GM23338 (cell line): ENCODE measurements around the gene MBNL1. TPM values are rescaled to one million over a fixed set of nuclear protein-coding genes. Genes with fewer than 3 reads are reported as not detected.

Experiments
- ATAC-seq: fragments of 200-7000 bp; cut with Tn5 transposase; 3 replicates; pipeline ENCODE4 v1.9.1; 2020
- DNase-seq: peaks from one replicate; pipeline ENCODE4 v3.0.0-alpha.2; 2015; ENCODE audit warnings: low spot score
- H2AFZ ChIP-seq: fragments of 200-600 bp; sonication (generic); 2 replicates; pipeline ENCODE4 v1.8.0; 2016; ENCODE audit warnings: antibody characterized with exemption, mild to moderate bottlenecking, moderate library complexity
- H3F3A ChIP-seq: fragments of 200-600 bp; sonication (generic); replicated peaks from 2 replicates; pipeline ENCODE4 v1.8.0; 2017; ENCODE audit warnings: antibody characterized with exemption, mixed run types, low read depth
- H3K27ac ChIP-seq: fragments of 200-600 bp; sonication (generic); 2 replicates; pipeline ENCODE4 v1.6.1; 2016; ENCODE audit warnings: low read depth
- H3K27me3 ChIP-seq: fragments of 200-600 bp; sonication (generic); 2 replicates; pipeline ENCODE4 v1.8.0; 2016; ENCODE audit warnings: mild to moderate bottlenecking, mixed run types, moderate library complexity; ENCODE audit not compliant: insufficient read depth
- H3K36me3 ChIP-seq: fragments of 200-600 bp; sonication (generic); 2 replicates; pipeline ENCODE4 v1.8.0; 2016; ENCODE audit warnings: mild to moderate bottlenecking; ENCODE audit not compliant: insufficient read depth
- H3K4me1 ChIP-seq: fragments of 200-600 bp; sonication (generic); 2 replicates; pipeline ENCODE4 v1.8.0; 2016; ENCODE audit warnings: mild to moderate bottlenecking, moderate library complexity; ENCODE audit not compliant: insufficient read depth
- H3K4me2 ChIP-seq: fragments of 200-600 bp; sonication (generic); 2 replicates; pipeline ENCODE4 v1.7.1; 2017; ENCODE audit warnings: mixed run types
- H3K4me3 ChIP-seq: fragments of 200-600 bp; sonication (generic); 2 replicates; pipeline ENCODE4 v1.6.1; 2016; ENCODE audit warnings: mixed run types
- H3K79me2 ChIP-seq: fragments of 200-600 bp; sonication (generic); replicated peaks from 2 replicates; pipeline ENCODE4 v1.8.0; 2017; ENCODE audit warnings: mild to moderate bottlenecking; ENCODE audit not compliant: insufficient read depth
- H3K9me2 ChIP-seq: fragments of 200-600 bp; sonication (generic); 2 replicates; pipeline ENCODE4 v1.8.0; 2017; ENCODE audit not compliant: insufficient read depth
- H4K20me1 ChIP-seq: fragments of 200-600 bp; sonication (generic); replicated peaks from 2 replicates; pipeline ENCODE4 v1.8.0; 2017; ENCODE audit warnings: mild to moderate bottlenecking; ENCODE audit not compliant: insufficient read depth
- H3K27ac Mint-ChIP-seq: 2 replicates; pipeline ENCODE4 v1.8.0; 2020; ENCODE audit warnings: inconsistent platforms, mild to moderate bottlenecking, moderate library complexity, mixed read lengths
- H3K27me3 Mint-ChIP-seq: 3 replicates; pipeline ENCODE4 v1.8.0; 2022; ENCODE audit warnings: low read depth, mild to moderate bottlenecking, moderate library complexity, mixed read lengths, inconsistent platforms; ENCODE audit not compliant: insufficient read depth, poor library complexity
- H3K36me3 Mint-ChIP-seq: 3 replicates; pipeline ENCODE4 v1.8.0; 2021; ENCODE audit warnings: low read depth, mild to moderate bottlenecking, inconsistent platforms, moderate library complexity, mixed read lengths
- H3K4me1 Mint-ChIP-seq: 3 replicates; pipeline ENCODE4 v1.8.0; 2020; ENCODE audit warnings: mild to moderate bottlenecking, inconsistent platforms, mixed read lengths
- H3K4me3 Mint-ChIP-seq: 3 replicates; pipeline ENCODE4 v1.8.0; 2021; ENCODE audit warnings: moderate library complexity, mild to moderate bottlenecking, inconsistent platforms, mixed read lengths
- H3K9me3 Mint-ChIP-seq: 3 replicates; pipeline ENCODE4 v1.8.0; 2020; ENCODE audit warnings: moderate library complexity, mild to moderate bottlenecking, inconsistent platforms, mixed read lengths
- EZH2 ChIP-seq: fragments of 200-600 bp; sonication (generic); IDR thresholded peaks from one replicate; pipeline ENCODE4 v1.8.0; 2017; ENCODE audit warnings: antibody characterized with exemption, mild to moderate bottlenecking, low read depth; ENCODE audit not compliant: unreplicated experiment
- EZH2phosphoT487 ChIP-seq: fragments of 200-600 bp; sonication (generic); IDR thresholded peaks from one replicate; pipeline ENCODE4 v1.8.1; 2018; ENCODE audit warnings: antibody characterized with exemption; ENCODE audit not compliant: unreplicated experiment
- JUNB ChIP-seq: IDR thresholded peaks from one replicate; pipeline ENCODE4 v1.6.1; 2016; ENCODE audit warnings: antibody characterized with exemption; ENCODE audit not compliant: unreplicated experiment
- NANOG ChIP-seq: IDR thresholded peaks from 2 replicates; pipeline ENCODE4 v1.6.1; 2016; ENCODE audit warnings: antibody characterized with exemption, borderline replicate concordance
- POLR2AphosphoS5 ChIP-seq: IDR thresholded peaks from 2 replicates; pipeline ENCODE4 v1.6.1; 2016; ENCODE audit warnings: antibody characterized with exemption, low read depth
- STAT1 ChIP-seq: IDR thresholded peaks from one replicate; pipeline ENCODE4 v1.6.1; 2016; ENCODE audit warnings: antibody characterized with exemption; ENCODE audit not compliant: unreplicated experiment
- ZNF114 ChIP-seq: fragments of 250-450 bp; sonication (Bioruptor Pico); IDR thresholded peaks from 2 replicates; pipeline ENCODE4 v1.5.0; 2020; ENCODE audit warnings: mild to moderate bottlenecking, moderate library complexity
- ZNF331 ChIP-seq: fragments of 250-450 bp; sonication (Bioruptor Pico); IDR thresholded peaks from 2 replicates; pipeline ENCODE4 v1.5.0; 2020; ENCODE audit warnings: low read depth, mild to moderate bottlenecking, moderate library complexity
- polyA plus RNA-seq: library from polyadenylated mRNA; unstranded; fragments of >200 nt; fragmentation: Nextera tagmentation; extraction: Ambion mirVana; gene quantifications from 2 replicates; pipeline ENCODE4 v1.2.1, GENCODE V29; 2016
- total RNA-seq: library from RNA; depleted of rRNA; stranded (reverse); fragments of >200 nt; shearing (Covaris generic); gene quantifications from 2 replicates; pipeline ENCODE4 v1.2.3, GENCODE V29; 2014
- TF ChIP-seq, protein P1 (sequence below): IDR thresholded peaks from one replicate; pipeline ENCODE4 v1.6.1; 2018; ENCODE audit warnings: antibody characterized with exemption; ENCODE audit not compliant: unreplicated experiment
- TF ChIP-seq, protein P2 (sequence below): IDR thresholded peaks from 2 replicates; pipeline ENCODE4 v1.6.1; 2016; ENCODE audit warnings: antibody characterized with exemption
- TF ChIP-seq, protein P3 (sequence below), 2 experiments: fragments of 200-600 bp in 1 of 2; sonication (generic) in 1 of 2; conservative IDR thresholded peaks; 2 replicates each; pipeline versions ENCODE4 v1.5.1 to v1.6.1; 2016 to 2017; ENCODE audit warnings: antibody characterized with exemption in 2 of 2, low read depth in 2 of 2, mild to moderate bottlenecking in 2 of 2, moderate library complexity in 1 of 2
- TF ChIP-seq, protein P4 (sequence below): fragments of 250-450 bp; sonication (Bioruptor Pico); IDR thresholded peaks from 2 replicates; pipeline ENCODE4 v1.5.0; 2020; ENCODE audit warnings: mild to moderate bottlenecking, moderate library complexity

Gene MBNL1
- total and polyA plus RNA-seq, 2 experiments from 2014 or later: 9.4 to 23.2 TPM

DNA sequence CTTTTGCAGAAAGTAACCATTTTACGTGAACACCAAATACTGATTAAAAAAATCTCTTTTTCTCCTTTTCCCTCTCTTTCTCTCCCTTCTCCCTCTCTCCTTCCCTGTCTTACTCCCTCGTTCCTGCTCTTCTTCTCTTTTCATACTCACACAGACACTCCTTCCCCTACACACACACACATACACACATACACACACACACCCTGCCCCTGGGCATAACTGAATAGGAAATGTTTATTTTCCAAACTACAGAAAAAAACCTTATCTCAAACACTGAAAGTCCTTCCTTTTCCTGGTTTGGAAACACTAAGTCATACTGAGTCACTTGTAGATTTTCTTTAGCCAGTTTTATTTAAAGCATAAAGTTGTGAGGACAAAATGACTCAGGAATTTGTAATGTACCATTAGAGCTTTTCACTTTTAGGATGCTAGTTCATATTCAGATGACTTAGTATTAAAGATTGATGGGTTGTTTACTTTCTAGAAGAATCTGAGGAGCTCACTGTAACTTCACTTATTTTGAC, 62.4 kb downstream of the MBNL1 start:
- H3F3A ChIP-seq: no peaks in the 10 kb centered on the region
- peaks cover 56% of the 10 kb centered on the region for H3K79me2 ChIP-seq
- H3K36me3 ChIP-seq: no peaks in the 10 kb centered on the region
- no peaks in the 10 kb centered on the region for H4K20me1 ChIP-seq
- Mint-ChIP-seq H3K27ac (peak overlapping the region; percentile 66; the same call in 1 of the 2 replicates), H3K27me3 (peaks cover 2% of the 10 kb centered on the region), H3K36me3 (peaks cover 3% of the 10 kb centered on the region; the same call in 1 of the 3 replicates), H3K9me3 (no peaks in the 10 kb centered on the region), H3K4me1 (peaks cover 7% of the 10 kb centered on the region), H3K4me3 (no peak overlapping the region)
- no peaks in the 10 kb centered on the region for H3K27me3 ChIP-seq
- no peaks in the 10 kb centered on the region for H3K9me2 ChIP-seq
- no peaks in the 10 kb centered on the region for H3K4me1 ChIP-seq
- ATAC-seq: no peak
- H3K4me3 ChIP-seq: no peak overlapping the region
- H2AFZ ChIP-seq: no peak overlapping the region
- H3K4me2 ChIP-seq: no peak overlapping the region
- no peak for TF ChIP-seq EZH2phosphoT487
- TF ChIP-seq EZH2: no peak
- TF ChIP-seq ZNF331 (CRISPR knock-in tag): no peak
- TF ChIP-seq JUNB: no peak
- TF ChIP-seq, protein P1, sequence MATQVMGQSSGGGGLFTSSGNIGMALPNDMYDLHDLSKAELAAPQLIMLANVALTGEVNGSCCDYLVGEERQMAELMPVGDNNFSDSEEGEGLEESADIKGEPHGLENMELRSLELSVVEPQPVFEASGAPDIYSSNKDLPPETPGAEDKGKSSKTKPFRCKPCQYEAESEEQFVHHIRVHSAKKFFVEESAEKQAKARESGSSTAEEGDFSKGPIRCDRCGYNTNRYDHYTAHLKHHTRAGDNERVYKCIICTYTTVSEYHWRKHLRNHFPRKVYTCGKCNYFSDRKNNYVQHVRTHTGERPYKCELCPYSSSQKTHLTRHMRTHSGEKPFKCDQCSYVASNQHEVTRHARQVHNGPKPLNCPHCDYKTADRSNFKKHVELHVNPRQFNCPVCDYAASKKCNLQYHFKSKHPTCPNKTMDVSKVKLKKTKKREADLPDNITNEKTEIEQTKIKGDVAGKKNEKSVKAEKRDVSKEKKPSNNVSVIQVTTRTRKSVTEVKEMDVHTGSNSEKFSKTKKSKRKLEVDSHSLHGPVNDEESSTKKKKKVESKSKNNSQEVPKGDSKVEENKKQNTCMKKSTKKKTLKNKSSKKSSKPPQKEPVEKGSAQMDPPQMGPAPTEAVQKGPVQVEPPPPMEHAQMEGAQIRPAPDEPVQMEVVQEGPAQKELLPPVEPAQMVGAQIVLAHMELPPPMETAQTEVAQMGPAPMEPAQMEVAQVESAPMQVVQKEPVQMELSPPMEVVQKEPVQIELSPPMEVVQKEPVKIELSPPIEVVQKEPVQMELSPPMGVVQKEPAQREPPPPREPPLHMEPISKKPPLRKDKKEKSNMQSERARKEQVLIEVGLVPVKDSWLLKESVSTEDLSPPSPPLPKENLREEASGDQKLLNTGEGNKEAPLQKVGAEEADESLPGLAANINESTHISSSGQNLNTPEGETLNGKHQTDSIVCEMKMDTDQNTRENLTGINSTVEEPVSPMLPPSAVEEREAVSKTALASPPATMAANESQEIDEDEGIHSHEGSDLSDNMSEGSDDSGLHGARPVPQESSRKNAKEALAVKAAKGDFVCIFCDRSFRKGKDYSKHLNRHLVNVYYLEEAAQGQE: no peak
- TF ChIP-seq, protein P2, sequence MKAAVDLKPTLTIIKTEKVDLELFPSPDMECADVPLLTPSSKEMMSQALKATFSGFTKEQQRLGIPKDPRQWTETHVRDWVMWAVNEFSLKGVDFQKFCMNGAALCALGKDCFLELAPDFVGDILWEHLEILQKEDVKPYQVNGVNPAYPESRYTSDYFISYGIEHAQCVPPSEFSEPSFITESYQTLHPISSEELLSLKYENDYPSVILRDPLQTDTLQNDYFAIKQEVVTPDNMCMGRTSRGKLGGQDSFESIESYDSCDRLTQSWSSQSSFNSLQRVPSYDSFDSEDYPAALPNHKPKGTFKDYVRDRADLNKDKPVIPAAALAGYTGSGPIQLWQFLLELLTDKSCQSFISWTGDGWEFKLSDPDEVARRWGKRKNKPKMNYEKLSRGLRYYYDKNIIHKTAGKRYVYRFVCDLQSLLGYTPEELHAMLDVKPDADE: no peak
- TF ChIP-seq, protein P3, sequence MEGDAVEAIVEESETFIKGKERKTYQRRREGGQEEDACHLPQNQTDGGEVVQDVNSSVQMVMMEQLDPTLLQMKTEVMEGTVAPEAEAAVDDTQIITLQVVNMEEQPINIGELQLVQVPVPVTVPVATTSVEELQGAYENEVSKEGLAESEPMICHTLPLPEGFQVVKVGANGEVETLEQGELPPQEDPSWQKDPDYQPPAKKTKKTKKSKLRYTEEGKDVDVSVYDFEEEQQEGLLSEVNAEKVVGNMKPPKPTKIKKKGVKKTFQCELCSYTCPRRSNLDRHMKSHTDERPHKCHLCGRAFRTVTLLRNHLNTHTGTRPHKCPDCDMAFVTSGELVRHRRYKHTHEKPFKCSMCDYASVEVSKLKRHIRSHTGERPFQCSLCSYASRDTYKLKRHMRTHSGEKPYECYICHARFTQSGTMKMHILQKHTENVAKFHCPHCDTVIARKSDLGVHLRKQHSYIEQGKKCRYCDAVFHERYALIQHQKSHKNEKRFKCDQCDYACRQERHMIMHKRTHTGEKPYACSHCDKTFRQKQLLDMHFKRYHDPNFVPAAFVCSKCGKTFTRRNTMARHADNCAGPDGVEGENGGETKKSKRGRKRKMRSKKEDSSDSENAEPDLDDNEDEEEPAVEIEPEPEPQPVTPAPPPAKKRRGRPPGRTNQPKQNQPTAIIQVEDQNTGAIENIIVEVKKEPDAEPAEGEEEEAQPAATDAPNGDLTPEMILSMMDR (conservative IDR thresholded peaks at IDR 0.05; ENCODE audit: low read depth in 2 of 2): no peak
- TF ChIP-seq NANOG: no peak
- TF ChIP-seq POLR2AphosphoS5: no peak
- TF ChIP-seq, protein P4, sequence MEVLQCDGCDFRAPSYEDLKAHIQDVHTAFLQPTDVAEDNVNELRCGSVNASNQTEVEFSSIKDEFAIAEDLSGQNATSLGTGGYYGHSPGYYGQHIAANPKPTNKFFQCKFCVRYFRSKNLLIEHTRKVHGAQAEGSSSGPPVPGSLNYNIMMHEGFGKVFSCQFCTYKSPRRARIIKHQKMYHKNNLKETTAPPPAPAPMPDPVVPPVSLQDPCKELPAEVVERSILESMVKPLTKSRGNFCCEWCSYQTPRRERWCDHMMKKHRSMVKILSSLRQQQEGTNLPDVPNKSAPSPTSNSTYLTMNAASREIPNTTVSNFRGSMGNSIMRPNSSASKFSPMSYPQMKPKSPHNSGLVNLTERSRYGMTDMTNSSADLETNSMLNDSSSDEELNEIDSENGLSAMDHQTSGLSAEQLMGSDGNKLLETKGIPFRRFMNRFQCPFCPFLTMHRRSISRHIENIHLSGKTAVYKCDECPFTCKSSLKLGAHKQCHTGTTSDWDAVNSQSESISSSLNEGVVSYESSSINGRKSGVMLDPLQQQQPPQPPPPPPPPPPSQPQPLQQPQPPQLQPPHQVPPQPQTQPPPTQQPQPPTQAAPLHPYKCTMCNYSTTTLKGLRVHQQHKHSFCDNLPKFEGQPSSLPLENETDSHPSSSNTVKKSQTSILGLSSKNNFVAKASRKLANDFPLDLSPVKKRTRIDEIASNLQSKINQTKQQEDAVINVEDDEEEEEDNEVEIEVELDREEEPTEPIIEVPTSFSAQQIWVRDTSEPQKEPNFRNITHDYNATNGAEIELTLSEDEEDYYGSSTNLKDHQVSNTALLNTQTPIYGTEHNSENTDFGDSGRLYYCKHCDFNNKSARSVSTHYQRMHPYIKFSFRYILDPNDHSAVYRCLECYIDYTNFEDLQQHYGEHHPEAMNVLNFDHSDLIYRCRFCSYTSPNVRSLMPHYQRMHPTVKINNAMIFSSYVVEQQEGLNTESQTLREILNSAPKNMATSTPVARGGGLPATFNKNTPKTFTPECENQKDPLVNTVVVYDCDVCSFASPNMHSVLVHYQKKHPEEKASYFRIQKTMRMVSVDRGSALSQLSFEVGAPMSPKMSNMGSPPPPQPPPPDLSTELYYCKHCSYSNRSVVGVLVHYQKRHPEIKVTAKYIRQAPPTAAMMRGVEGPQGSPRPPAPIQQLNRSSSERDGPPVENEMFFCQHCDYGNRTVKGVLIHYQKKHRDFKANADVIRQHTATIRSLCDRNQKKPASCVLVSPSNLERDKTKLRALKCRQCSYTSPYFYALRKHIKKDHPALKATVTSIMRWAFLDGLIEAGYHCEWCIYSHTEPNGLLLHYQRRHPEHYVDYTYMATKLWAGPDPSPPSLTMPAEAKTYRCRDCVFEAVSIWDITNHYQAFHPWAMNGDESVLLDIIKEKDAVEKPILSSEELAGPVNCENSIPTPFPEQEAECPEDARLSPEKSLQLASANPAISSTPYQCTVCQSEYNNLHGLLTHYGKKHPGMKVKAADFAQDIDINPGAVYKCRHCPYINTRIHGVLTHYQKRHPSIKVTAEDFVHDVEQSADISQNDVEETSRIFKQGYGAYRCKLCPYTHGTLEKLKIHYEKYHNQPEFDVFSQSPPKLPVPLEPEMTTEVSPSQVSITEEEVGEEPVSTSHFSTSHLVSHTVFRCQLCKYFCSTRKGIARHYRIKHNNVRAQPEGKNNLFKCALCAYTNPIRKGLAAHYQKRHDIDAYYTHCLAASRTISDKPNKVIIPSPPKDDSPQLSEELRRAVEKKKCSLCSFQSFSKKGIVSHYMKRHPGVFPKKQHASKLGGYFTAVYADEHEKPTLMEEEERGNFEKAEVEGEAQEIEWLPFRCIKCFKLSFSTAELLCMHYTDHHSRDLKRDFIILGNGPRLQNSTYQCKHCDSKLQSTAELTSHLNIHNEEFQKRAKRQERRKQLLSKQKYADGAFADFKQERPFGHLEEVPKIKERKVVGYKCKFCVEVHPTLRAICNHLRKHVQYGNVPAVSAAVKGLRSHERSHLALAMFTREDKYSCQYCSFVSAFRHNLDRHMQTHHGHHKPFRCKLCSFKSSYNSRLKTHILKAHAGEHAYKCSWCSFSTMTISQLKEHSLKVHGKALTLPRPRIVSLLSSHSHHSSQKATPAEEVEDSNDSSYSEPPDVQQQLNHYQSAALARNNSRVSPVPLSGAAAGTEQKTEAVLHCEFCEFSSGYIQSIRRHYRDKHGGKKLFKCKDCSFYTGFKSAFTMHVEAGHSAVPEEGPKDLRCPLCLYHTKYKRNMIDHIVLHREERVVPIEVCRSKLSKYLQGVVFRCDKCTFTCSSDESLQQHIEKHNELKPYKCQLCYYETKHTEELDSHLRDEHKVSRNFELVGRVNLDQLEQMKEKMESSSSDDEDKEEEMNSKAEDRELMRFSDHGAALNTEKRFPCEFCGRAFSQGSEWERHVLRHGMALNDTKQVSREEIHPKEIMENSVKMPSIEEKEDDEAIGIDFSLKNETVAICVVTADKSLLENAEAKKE: no peak
- no peak for TF ChIP-seq ZNF114
- no peak for TF ChIP-seq STAT1
- DNase-seq: no peak
- peak overlapping the region; percentile 62; the same call in 1 of the 2 replicates for H3K27ac ChIP-seq
